GM12865 (cell line): ENCODE data around the gene LRRC61.

Experiments used
- DNase-seq: peaks from one replicate; pipeline ENCODE4 v3.0.0; 2010; ENCODE audit warnings: low read depth
- H3K4me3 ChIP-seq: 2 replicates; pipeline ENCODE4 v1.5.1; 2011; ENCODE audit warnings: mild to moderate bottlenecking, low read depth, low read length, control low read depth
- TF ChIP-seq, protein P1 (sequence below): IDR thresholded peaks from 2 replicates; pipeline ENCODE4 v1.5.1; 2011; ENCODE audit warnings: low read length, control low read depth, low read depth, inconsistent platforms; ENCODE audit not compliant: insufficient read depth; ENCODE audit errors: missing control alignments

The LRRC61 gene

GRCh38 chr7:150369748-150370501 lies 46.8 kb downstream of the LRRC61 start:
- peak overlapping the region; percentile 85 for H3K4me3 ChIP-seq
- TF ChIP-seq, protein P1, sequence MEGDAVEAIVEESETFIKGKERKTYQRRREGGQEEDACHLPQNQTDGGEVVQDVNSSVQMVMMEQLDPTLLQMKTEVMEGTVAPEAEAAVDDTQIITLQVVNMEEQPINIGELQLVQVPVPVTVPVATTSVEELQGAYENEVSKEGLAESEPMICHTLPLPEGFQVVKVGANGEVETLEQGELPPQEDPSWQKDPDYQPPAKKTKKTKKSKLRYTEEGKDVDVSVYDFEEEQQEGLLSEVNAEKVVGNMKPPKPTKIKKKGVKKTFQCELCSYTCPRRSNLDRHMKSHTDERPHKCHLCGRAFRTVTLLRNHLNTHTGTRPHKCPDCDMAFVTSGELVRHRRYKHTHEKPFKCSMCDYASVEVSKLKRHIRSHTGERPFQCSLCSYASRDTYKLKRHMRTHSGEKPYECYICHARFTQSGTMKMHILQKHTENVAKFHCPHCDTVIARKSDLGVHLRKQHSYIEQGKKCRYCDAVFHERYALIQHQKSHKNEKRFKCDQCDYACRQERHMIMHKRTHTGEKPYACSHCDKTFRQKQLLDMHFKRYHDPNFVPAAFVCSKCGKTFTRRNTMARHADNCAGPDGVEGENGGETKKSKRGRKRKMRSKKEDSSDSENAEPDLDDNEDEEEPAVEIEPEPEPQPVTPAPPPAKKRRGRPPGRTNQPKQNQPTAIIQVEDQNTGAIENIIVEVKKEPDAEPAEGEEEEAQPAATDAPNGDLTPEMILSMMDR, result no peak
- no peak for DNase-seq

GRCh38 chr7:150370612-150371071 lies 47.5 kb downstream of the LRRC61 start:
- peak overlapping the region; percentile 85 for H3K4me3 ChIP-seq
- DNase-seq, result no peak
- TF ChIP-seq, protein P1, result no peak

- no peak overlapping the region for H3K4me3 ChIP-seq
- TF ChIP-seq, protein P1, result no peak
- DNase-seq, result no peak
Observed at GRCh38 chr7:150371131-150371995, 48.2 kb downstream of the LRRC61 start.

GRCh38 chr7:150371996-150372270 lies 48.8 kb downstream of the LRRC61 start:
- H3K4me3 ChIP-seq, result no peak overlapping the region
- TF ChIP-seq, protein P1, result no peak
- no peak for DNase-seq

GRCh38 chr7:150372271-150373048 lies 49.3 kb downstream of the LRRC61 start:
- TF ChIP-seq, protein P1, result no peak
- H3K4me3 ChIP-seq, result no peak overlapping the region
- DNase-seq, result no peak

GRCh38 chr7:150373049-150373801 lies 50.1 kb downstream of the LRRC61 start:
- no peak overlapping the region for H3K4me3 ChIP-seq
- TF ChIP-seq, protein P1, result no peak
- no peak for DNase-seq
